ENCODE results near the gene ZBTB7B. TPM values are rescaled to one million over a fixed set of nuclear protein-coding genes. Genes with fewer than 3 reads are reported as not detected.

The ZBTB7B gene
- total RNA-seq, 2 donors from 2014 or later, result 30.3 to 53.4 TPM

DNA sequence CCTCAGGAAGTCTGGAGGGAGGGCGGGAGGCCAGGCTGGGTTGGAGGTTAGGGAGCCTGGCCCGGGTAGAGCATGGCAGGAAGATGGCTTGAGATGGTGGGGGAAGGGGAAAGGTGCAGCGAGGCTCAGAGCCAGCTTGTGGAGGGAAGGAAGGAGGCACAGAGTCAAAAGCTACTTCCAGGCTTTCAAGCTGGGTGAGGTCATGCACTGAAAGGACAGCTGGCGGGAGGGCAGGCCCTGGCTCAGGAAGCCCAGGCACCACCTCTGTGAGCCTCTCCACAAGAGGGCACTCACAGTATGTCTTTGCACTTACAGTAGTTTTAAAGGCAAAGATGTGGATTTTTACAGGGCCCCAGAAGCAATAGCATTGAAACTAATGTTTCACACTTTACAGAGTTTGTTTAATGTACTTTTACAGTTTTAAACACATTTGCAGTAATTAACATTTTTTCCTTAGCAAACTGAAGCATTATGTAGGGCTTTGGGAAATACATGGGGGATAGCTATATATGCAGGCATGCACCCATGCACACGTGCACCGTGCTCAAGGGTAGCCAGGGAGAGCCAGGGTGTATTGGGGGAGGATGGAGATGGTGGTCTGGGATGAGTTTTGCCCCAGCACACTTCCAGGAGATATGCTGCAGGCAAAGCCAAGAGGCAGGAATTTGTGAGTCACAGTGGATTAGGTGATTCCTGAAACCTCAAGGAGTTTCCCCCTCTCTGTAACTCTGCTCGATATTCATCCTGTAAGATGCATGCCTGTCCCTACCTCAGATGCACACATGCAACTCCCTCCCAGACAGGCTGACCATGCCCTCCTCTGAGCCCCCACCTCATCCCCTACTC lies 42.4 kb downstream of the ZBTB7B start:
- Histone ChIP-seq H3K36me3 (no peaks in the 10 kb centered on the region), H3K9me3 (no peaks in the 10 kb centered on the region), H3K4me3 (no peak overlapping the region), H3K27me3 (no peaks in the 10 kb centered on the region), H3K4me1 (peaks cover 0 to 16% of the 10 kb centered on the region in 2 donors), H3K27ac (no peak overlapping the region)
- TF ChIP-seq, protein P1, sequence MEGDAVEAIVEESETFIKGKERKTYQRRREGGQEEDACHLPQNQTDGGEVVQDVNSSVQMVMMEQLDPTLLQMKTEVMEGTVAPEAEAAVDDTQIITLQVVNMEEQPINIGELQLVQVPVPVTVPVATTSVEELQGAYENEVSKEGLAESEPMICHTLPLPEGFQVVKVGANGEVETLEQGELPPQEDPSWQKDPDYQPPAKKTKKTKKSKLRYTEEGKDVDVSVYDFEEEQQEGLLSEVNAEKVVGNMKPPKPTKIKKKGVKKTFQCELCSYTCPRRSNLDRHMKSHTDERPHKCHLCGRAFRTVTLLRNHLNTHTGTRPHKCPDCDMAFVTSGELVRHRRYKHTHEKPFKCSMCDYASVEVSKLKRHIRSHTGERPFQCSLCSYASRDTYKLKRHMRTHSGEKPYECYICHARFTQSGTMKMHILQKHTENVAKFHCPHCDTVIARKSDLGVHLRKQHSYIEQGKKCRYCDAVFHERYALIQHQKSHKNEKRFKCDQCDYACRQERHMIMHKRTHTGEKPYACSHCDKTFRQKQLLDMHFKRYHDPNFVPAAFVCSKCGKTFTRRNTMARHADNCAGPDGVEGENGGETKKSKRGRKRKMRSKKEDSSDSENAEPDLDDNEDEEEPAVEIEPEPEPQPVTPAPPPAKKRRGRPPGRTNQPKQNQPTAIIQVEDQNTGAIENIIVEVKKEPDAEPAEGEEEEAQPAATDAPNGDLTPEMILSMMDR (IDR thresholded peaks at IDR 0.05), result peak; percentile 49 to 80
- DNase-seq (ENCODE audit: low spot score), result peak; percentile 83

DNA sequence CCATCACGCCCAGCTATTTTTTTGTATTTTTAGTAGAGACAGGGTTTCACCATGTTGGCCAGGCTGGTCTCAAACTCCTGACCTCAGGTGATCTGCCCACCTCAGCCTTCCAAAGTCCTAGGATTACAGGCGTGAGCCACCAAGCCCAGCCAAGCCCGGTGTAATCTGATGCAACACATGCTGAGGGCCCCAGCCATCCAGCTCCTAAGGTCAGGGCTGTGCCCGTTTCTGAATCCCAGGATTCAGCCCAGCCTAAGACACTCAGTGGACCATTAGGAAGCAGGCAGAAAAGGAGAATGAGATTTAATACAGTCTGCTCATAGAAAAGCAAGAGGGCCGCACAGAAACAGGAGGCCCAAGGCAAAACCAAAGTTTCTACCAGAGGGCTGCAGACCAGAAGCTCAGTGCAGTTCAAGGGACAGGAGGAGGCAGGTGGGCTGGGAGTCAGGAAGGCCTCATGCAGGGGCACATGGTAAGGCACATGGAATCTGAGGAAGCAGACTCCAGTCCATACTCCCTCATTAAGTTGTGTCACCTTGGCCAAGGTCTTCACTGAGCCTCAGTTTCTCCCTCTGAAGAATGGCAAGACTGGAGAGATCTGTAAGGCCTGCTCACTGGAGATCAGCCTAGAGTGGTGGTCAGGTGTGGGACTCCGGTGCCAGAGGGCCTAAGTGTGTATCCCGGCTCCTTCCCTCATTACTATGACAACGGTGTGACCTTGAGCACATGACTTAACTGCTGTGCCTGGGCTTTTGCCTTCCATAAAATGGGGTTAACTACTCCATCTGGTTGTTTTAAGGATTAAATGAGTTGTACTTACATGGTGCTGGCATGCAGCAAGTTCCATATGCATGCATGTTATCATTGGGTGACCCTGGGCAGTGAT lies 46.1 kb downstream of the ZBTB7B start:
- no peaks in the 10 kb centered on the region for H3K9me3 ChIP-seq
- H3K27me3 ChIP-seq, result no peaks in the 10 kb centered on the region
- H3K36me3 ChIP-seq, result no peaks in the 10 kb centered on the region
- TF ChIP-seq, protein P1 (IDR thresholded peaks at IDR 0.05), result no peak
- H3K4me1 ChIP-seq, result peaks cover 0 to 41% of the 10 kb centered on the region in 2 donors
- no peak for DNase-seq (ENCODE audit: low spot score)
- no peak overlapping the region for H3K27ac ChIP-seq
- H3K4me3 ChIP-seq, result no peak overlapping the region

DNA sequence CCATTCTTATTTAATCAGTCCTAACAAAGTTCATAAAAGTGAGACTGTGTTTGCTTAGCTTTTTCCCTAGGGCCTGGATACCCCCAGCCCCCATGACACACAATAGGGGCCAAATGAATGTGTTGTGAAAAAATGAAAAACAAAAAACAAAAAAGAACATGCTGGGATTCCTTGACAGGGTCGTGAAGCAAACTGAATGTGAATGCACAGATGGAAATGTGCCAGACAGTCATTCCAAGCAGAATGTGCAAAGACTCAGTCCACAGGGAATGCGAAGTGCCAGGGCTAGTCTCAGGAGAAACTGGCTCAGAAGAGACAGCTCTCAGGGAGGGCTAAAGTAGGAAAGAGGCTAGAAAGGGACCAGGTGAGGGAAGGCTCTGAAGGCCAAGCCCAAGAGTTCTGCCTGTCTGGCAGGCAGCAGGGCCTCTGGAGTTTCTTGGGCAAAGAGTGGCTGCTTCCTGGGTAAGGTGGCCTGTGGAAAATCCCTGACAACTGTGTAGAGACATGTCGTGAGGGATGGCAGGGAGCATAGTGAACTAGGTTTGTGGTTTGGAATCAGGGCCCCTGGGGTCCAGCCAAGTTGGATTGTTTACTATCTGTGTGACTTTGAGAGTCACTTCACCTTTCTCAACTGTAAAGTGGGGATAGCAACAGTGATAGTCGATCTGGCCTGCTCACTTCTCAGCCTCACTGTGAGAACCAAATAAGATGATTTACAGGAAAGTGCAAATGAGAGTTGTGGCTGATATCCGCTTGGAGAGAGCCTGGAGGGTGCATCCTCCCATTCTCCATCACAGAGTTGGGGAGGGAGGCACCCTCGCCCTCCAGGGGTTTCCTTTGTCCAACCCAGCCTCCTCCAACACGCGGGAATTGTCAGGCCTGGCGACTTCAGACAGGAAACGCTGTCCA lies 47.3 kb downstream of the ZBTB7B start:
- TF ChIP-seq, protein P1 (IDR thresholded peaks at IDR 0.05), result no peak
- no peak for DNase-seq (ENCODE audit: low spot score)

DNA sequence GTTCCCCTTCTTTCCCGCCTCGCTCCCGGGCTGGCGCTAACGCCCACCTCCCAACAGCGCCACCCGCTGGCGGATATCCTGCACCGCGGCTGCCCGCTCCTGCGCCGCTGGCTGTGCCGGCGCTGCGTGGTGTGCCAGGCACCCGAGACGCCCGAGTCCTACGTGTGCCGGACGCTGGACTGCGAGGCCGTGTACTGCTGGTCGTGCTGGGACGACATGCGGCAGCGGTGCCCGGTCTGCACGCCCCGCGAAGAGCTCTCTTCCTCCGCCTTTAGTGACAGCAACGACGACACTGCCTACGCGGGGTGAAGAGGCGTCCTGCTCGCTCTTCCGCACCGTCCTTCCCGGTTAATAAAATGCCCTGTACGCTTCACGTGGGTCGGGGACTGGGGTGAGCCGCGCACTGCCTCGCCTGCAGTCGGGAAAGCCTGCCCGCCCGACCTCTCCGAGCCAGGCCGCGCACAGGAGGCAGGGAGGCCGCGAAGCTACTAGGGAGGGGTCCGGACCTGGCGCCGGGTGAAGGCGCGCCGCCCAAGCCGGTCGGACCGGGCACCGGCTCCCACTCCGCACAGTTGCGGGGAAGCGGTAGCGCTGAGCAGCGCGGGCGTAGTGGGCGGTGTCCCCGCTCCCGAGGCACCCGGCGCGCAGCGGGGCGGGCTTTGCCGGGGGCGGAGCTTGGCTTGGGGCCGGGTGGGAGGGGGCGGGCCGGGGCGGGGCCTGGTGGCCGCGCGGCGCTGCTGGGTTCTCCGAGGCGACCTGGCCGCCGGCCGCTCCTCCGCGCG lies 48.1 kb downstream of the ZBTB7B start, which contains the start of gene ADAM15:
ADAM15 (plus strand) TSS at position 757 of the 782 bp plus-strand sequence. CDS start 71 bp downstream, outside the sequence.
- Histone ChIP-seq H3K4me3 (peak within 1 kb of the TSS; percentile 63 to 77), H3K27me3 (no peaks in the 10 kb centered on the region), H3K27ac (peak within 1 kb of the TSS; percentile 91 to 98), H3K4me1 (peaks cover 0 to 37% of the 10 kb centered on the region in 2 donors), H3K9me3 (no peaks in the 10 kb centered on the region), H3K36me3 (peaks cover 14% of the 10 kb centered on the region)
- TF ChIP-seq, protein P1 (IDR thresholded peaks at IDR 0.05), result peak; percentile 88 to 96
- peak; percentile 77 for DNase-seq (ENCODE audit: low spot score)

More for the DNA sequence above, 47.3 kb downstream of the ZBTB7B start:
- peak overlapping the region; percentile 91 to 98 for H3K27ac ChIP-seq
- H3K9me3 ChIP-seq, result no peaks in the 10 kb centered on the region
- peak overlapping the region; percentile 63 to 77 for H3K4me3 ChIP-seq
- peaks cover 6% of the 10 kb centered on the region for H3K36me3 ChIP-seq
- peaks cover 0 to 41% of the 10 kb centered on the region in 2 donors for H3K4me1 ChIP-seq
- no peaks in the 10 kb centered on the region for H3K27me3 ChIP-seq
